ENCODE measurements around the gene MLXIP. TPM values are rescaled to one million over a fixed set of nuclear protein-coding genes. Genes with fewer than 3 reads are reported as not detected.

Gene MLXIP
- total and polyA plus RNA-seq, 2 of the 8 experiments (the other 6 are each of a cell fraction or from before 2014, with no cell fraction given) = 5.5 to 40.5 TPM

DNA sequence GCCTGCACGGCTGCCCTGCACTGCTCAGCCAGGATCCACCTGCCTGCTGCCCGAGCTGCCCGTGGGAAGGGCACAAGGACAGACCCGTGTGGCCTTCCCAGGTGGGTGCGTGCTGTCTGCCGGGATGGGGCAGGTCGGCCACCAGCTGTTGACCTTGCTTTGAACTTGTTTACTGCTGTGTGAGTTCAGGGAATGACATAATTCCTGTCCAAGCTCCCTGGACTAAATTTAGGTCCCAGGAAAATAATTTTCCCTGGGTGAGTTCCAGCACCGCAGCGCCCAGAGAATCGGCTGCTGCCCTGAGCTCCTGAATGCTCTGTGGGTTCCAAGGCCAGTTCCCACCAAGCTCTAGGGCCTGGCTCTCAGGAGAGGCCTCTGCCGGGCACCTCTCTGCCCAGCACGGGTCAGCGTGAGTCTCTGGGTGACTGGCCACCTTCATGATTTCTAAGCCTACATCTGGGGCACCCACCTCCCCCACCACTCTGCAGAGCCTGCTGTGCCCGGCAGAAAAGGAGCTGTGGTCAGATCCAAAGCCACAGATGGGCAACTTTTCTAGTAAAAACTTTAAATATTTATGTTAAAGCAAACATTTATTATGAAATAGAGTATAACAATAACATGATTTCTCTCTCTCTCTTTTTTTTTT lies 27.2 kb upstream of the MLXIP start:
- H3K14ac ChIP-seq (ENCODE audit: insufficient read length) = no peak overlapping the region
- no peak overlapping the region for H2BK5ac ChIP-seq (ENCODE audit: low read depth, low read length)
- H3K56ac ChIP-seq (replicated peaks; ENCODE audit: insufficient read length, low read depth, low read length) = no peak overlapping the region
- no peaks in the 10 kb centered on the region for H3K23me2 ChIP-seq (ENCODE audit: low read depth, low read length)
- no peak overlapping the region for H4K5ac ChIP-seq (ENCODE audit: insufficient read length, low read depth, low read length)
- peaks cover 0 to 3% of the 10 kb centered on the region in 2 experiments for H4K20me1 ChIP-seq (replicated peaks in 1 of 2; ENCODE audit: control insufficient read depth in 1 of 2, insufficient read depth in 2 of 2, low read length in 2 of 2)
- H2BK20ac ChIP-seq (ENCODE audit: low read length) = no peak overlapping the region
- no peak overlapping the region for H2BK12ac ChIP-seq (ENCODE audit: low read depth, low read length)
- DNase-seq (ENCODE audit: low read depth in 1 of 2, low spot score in 2 of 2) (no peak), FAIRE-seq (no peak)
- CTCF ChIA-PET (ENCODE audit: partially characterized antibody) = interaction anchor here (0.8 to 20.6 kb wide), 8 partner anchors 11 to 140 kb away, joined by 3 to 379 read pairs (median 4); no protein-coding TSS in a partner anchor
- 0 out of 7 replicates have a peak, but pooled peaks cover 0 to 2% (median 0%) of the 10 kb centered on the region in 4 experiments for H3K4me1 ChIP-seq (replicated peaks in 1 of 4; ENCODE audit: control insufficient read depth in 3 of 4, insufficient read depth in 4 of 4, low read length in 3 of 4)
- no peak overlapping the region for H3K4me2 ChIP-seq (ENCODE audit: insufficient read depth in 1 of 2, low read depth in 2 of 2, low read length in 2 of 2)
- peak overlapping the region; percentile 71; the same call in 1 of the 2 replicates for H4K8ac ChIP-seq (ENCODE audit: extremely low read depth, insufficient read depth, low read length)
- no peak overlapping the region for H3K23ac ChIP-seq (ENCODE audit: insufficient read length)
- H3K4ac ChIP-seq (replicated peaks; ENCODE audit: insufficient read length, low read depth, low read length) = no peak overlapping the region
- H3K79me1 ChIP-seq (ENCODE audit: low read depth, low read length) = no peaks in the 10 kb centered on the region
- no peak overlapping the region for H2BK15ac ChIP-seq (ENCODE audit: low read length)
- no peak overlapping the region for H3K18ac ChIP-seq (ENCODE audit: extremely low read depth, low read length)
- no peaks in the 10 kb centered on the region for H3K79me2 ChIP-seq (ENCODE audit: control insufficient read depth in 1 of 2, insufficient read depth in 2 of 2, low read length in 2 of 2)
- no peak overlapping the region for H3K9ac ChIP-seq (replicated peaks in 1 of 4; ENCODE audit: extremely low read depth in 1 of 4, low read depth in 3 of 4, low read length in 3 of 4)
- peaks cover 2 to 7% (median 5%) of the 10 kb centered on the region in 4 experiments; a peak in 7 of 8 replicates for H3K36me3 ChIP-seq (ENCODE audit: control insufficient read depth in 2 of 4, insufficient read depth in 4 of 4, low read length in 3 of 4)
- WGBS, 2 experiments (ENCODE audit: extremely low coverage in 1 of 2, insufficient coverage in 1 of 2, insufficient read length in 1 of 2, insufficient replicate concordance in 2 of 2, low coverage in 1 of 2, low lambda C conversion rate in 2 of 2, missing lambda C conversion rate in 1 of 2) = 89% methylated on average over 13 of the region's 14 CpGs; no CpG with 5 or more reads in 1 of the 2 experiments
- H3K4me3 ChIP-seq (ENCODE audit: extremely low read depth in 1 of 4, insufficient read depth in 2 of 4, low read depth in 3 of 4, low read length in 4 of 4) = no peak overlapping the region
- H2BK120ac ChIP-seq (replicated peaks; ENCODE audit: low read depth, low read length) = no peak overlapping the region
- H3K27ac ChIP-seq (ENCODE audit: low read depth, low read length) = no peak overlapping the region
- H2AK5ac ChIP-seq (ENCODE audit: low read depth, low read length) = no peak overlapping the region
- POLR2A ChIA-PET (ENCODE audit: partially characterized antibody) = interaction anchor here (0.6 to 1.4 kb wide), 3 partner anchors 12 to 79 kb away, joined by 3 to 4 read pairs (median 4); partner anchors contain the start of gene BCL7A
- no peaks in the 10 kb centered on the region for H3K27me3 ChIP-seq (replicated peaks in 1 of 4; ENCODE audit: control insufficient read depth in 3 of 4, extremely low read depth in 1 of 4, insufficient read depth in 3 of 4, low read length in 3 of 4)
- H3K9me3 ChIP-seq (ENCODE audit: insufficient read depth in 2 of 2, low read depth in 1 of 2, low read length in 1 of 2) = no peaks in the 10 kb centered on the region
- H2AFZ ChIP-seq (ENCODE audit: low read length) = no peak overlapping the region
- H4K91ac ChIP-seq (replicated peaks; ENCODE audit: insufficient read length, low read length) = no peak overlapping the region
- no peak for TF ChIP-seq CHD2 (IDR thresholded peaks at IDR 0.05; ENCODE audit: low read length)
- no peak for TF ChIP-seq SIN3A (conservative IDR thresholded peaks at IDR 0.05 in 1 of 2, IDR thresholded peaks at IDR 0.05 in 1 of 2; ENCODE audit: low read depth in 1 of 2, low read length in 2 of 2)
- TF ChIP-seq POLR2A (IDR thresholded peaks at IDR 0.05; ENCODE audit: control extremely low read depth in 1 of 2, low read depth in 2 of 2, low read length in 2 of 2) = no peak
- no peak for TF ChIP-seq EZH2 (IDR thresholded peaks at IDR 0.05; ENCODE audit: low read depth, low read length, severe bottlenecking)
- TF ChIP-seq POLR2AphosphoS5 (IDR thresholded peaks at IDR 0.05; ENCODE audit: low read depth, low read length) = no peak
- no peak for TF ChIP-seq RAD21 (IDR thresholded peaks at IDR 0.05 in 1 of 2, conservative IDR thresholded peaks at IDR 0.05 in 1 of 2; ENCODE audit: low read depth in 2 of 2, low read length in 2 of 2)
- TF ChIP-seq EP300 (IDR thresholded peaks at IDR 0.05; ENCODE audit: borderline replicate concordance in 1 of 2, low read depth in 2 of 2, low read length in 2 of 2) = no peak
- TF ChIP-seq, protein P1, sequence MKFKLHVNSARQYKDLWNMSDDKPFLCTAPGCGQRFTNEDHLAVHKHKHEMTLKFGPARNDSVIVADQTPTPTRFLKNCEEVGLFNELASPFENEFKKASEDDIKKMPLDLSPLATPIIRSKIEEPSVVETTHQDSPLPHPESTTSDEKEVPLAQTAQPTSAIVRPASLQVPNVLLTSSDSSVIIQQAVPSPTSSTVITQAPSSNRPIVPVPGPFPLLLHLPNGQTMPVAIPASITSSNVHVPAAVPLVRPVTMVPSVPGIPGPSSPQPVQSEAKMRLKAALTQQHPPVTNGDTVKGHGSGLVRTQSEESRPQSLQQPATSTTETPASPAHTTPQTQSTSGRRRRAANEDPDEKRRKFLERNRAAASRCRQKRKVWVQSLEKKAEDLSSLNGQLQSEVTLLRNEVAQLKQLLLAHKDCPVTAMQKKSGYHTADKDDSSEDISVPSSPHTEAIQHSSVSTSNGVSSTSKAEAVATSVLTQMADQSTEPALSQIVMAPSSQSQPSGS (IDR thresholded peaks at IDR 0.05; ENCODE audit: low read length) = no peak
- TF ChIP-seq CBX8 (IDR thresholded peaks at IDR 0.05; ENCODE audit: borderline replicate concordance, low read depth, low read length) = no peak
